ENCODE data around the gene RNLS.

DNA sequence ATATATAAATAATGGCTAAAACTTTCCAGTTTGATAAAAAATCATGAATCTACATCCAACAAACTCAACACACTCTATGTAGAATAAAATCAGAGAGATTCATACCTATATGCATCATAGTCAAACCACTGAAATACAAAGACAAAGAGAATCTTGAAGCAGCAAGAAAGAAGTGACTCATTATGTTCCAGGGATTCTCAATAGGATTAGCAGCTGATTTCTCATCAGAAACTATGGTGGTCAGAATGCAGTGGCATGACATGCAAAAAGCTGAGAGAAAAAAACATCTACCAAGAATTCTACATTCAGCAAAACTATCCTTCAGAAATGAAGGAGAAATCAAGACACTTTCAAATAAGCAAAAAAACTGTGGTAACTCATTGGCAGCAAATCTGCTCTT, 187.4 kb downstream of the RNLS start:
- TF ChIP-seq, protein P1, sequence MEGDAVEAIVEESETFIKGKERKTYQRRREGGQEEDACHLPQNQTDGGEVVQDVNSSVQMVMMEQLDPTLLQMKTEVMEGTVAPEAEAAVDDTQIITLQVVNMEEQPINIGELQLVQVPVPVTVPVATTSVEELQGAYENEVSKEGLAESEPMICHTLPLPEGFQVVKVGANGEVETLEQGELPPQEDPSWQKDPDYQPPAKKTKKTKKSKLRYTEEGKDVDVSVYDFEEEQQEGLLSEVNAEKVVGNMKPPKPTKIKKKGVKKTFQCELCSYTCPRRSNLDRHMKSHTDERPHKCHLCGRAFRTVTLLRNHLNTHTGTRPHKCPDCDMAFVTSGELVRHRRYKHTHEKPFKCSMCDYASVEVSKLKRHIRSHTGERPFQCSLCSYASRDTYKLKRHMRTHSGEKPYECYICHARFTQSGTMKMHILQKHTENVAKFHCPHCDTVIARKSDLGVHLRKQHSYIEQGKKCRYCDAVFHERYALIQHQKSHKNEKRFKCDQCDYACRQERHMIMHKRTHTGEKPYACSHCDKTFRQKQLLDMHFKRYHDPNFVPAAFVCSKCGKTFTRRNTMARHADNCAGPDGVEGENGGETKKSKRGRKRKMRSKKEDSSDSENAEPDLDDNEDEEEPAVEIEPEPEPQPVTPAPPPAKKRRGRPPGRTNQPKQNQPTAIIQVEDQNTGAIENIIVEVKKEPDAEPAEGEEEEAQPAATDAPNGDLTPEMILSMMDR (conservative IDR thresholded peaks at IDR 0.05 in 1 of 2, IDR thresholded peaks at IDR 0.05 in 1 of 2; ENCODE audit: extremely low read depth in 1 of 2, insufficient read depth in 1 of 2, low read depth in 1 of 2, low read length in 2 of 2) = no peak
- no peak for TF ChIP-seq EZH2 (IDR thresholded peaks at IDR 0.05; ENCODE audit: borderline replicate concordance, low read length)

All from mammary epithelial cell (primary cell).